ENCODE data around the gene ITGA5.
"Not testable (repeated sequence)": the region's sequence is repeated elsewhere in the genome, so short reads cannot be mapped to it uniquely, and the experiment has no call there.

ITGA5 gene

DNA sequence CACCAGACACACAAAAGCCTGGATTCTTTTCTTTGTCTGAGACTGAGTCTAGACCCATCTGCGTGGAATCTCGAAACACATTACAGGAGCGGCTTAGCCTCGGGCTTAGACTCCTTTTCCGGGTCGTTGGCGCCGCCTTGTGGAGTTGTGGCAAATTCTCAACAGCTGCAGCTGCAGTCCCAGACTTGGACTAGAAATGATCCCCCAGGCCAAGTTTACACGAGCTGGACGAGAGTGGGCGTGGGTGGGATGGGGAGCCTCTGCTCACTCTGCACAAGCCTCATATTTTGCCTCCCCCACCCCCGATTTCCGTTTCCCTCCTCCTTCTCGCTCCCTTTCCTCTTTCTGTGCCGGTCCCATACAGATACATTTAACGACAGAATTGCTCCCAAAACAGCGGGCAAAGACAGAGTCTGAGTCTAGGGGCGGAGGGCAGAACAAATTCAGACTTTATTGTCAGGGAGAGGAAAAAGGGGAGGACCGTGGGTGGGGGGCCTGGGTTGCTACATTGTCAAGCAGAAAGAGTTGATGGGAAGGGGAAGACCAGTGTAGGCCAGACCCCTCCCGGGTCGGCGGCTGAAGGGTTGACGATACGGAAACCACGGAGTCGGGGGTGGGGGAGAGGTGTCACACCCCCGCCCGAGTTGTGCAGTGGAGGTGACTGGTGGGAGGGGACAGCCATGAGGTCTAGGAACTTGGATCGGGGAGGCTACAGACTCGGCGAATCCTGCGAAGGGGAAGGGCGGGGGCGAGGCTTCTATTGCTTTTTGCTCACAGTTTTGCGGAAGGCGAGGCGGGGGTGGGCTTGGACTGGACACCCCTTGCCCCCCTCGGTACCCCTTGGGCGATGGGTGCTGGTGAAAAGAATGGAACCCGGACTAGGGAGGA is 50.1 kb downstream of the ITGA5 start:
- peak; percentile 86 for DNase-seq

DNA sequence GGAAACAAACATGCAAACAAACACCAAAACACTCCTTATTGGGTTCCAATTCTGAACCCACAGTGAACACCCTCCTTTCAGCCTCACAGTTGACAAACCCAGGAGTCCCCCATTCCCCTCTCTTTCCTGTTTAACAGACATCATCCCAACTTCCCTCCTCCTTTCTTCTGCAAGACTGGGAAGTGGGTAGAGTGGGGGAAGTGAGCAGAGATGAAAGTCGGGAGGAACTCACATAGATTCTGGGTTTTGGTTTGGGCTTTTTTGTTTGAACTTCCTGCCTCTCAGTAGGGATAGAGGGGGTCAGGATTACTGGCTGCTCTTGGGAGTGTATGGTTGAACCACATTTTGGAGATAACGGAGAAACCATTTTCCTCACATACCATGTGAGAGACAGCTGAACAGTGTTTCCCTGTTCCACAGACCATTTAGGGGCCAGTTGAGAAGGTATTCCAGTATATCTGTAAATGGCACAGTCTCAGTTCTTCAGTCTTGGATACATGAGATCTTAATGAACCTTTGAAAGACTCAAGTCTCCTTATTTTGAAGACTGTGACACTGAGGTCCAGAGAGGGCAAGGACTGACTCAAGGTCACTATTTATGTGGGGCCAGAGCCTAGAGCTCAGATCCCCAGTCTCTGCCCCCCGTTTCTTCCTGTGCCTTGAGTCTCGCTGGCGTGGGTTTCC is 50.9 kb downstream of the ITGA5 start:
- no peak for DNase-seq

DNA sequence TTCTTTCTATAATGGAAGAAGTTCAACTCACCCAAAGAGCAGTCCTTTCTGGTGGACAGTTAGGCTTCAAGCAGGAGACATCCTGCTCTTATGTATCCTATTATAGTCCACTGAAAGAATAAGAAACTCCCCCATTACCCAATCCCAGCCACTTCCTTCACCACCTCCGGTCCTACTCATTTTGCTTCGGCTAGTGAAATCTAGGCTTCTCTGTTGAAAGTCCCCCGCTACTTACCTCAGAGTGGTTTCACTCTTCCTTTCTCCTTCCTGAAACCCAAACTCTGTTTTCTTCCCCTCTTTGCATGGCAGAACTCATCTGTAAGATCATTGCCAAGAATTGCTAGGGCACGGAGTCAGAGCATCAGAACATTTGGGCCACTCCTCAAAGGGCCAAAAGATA is 54.7 kb downstream of the ITGA5 start, which contains the start of gene GPR84:
TSS of gene GPR84 (minus strand) at position 74 of the 400 bp plus-strand sequence. CDS start 635 bp downstream, outside the sequence.
- no peak for DNase-seq

DNA sequence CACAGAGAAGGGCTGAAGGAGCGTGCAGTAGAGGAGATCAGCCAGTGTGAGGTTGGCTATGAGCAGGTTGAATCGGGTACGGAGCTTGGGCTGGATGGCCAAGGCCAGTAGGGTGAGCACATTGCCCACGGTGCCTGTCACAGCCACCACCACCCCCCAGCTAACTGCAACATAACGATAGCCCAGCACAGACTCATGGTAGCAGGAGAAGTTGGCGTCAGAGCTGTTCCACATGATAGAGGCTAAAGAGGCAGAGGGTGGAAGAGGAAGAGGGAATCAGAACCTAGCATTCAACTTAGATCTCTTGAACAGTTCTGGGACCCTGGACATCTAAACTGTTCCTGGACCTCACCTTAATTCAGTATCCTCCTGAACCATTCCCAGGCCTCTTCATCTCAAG is 55.4 kb downstream of the ITGA5 start:
- DNase-seq, result no peak

DNA sequence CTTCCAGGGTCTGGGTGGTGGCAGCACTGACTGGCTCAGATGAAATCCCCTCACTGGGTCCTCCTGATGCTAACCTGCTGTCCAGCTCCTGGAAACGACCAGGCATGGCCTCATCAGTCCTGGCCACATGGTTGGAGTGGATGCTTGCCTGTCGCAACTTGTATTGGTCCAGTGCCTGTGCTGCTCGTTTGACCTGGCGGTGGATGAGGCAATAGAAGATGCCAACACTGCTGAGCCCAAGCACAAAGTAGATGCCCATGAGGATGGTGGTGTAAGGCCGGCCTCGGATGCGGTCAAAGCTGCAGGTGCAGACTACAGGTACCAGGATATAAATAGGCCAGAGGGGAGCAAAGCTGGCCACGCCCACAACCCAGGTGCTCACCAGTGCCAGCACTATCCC is 56.0 kb downstream of the ITGA5 start:
- no peak for DNase-seq

DNA sequence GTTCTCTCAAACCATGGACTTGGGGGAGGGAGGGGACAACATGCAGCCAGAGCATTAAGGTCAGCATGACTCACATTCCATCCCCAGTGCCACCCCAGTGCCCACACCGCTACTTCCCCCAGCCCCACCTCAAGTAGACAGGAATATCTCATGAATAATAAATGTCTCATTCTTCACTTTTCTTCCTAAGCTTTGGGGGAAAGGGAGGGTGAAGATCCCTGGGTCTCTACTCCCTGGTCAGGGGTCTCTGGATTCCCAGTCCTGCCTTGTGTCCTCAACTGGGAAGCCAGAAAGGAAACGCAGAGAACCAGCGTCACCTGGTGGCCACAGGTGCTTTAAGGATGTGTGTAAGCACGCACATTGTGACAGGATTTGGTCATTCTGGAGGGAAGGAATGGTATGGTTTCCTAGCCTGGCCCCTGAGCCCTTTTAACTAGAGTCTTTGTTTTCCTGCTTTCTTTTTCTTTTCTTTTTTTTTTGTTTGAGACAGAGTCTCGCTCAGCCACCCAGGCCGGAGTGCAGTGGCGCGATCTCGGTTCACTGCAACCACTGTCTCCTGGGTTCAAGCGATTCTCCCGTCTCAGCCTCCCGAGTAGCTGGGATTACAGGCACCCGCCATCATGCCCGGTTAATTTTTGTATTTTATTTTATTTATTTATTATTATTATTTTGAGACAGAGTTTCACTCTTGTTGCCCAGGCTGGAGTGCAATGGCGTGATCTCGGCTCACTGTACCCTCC is 58.2 kb downstream of the ITGA5 start:
- DNase-seq, result peak; percentile 86

DNA sequence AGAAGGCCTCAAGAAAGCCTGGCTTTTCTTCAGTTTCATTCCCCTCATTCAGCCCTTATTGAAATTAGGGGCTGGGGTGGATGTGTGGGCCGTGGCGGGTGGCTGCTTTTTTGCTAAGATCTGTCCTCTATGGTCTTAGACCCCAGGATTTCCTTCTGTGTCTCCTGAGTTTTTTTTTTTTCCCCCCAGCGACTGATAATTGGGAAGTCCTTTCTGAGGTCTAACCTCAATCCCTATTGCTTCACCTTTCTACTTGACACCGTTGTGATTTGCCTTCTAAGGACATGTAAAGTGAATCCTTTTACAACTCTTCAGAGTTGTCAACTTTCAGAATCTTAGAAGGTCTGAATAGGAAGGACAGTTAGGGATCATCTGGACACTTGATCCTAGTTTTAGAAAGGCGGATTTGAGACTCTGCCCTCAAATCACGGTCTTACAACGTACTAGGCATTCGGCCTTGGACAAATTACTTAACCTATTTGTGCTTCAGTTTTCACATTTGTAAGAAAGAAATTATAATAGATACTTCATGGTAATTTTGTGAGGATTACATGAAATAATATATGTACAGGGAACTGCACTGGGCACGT is 59.2 kb downstream of the ITGA5 start:
- DNase-seq, result no peak

DNA sequence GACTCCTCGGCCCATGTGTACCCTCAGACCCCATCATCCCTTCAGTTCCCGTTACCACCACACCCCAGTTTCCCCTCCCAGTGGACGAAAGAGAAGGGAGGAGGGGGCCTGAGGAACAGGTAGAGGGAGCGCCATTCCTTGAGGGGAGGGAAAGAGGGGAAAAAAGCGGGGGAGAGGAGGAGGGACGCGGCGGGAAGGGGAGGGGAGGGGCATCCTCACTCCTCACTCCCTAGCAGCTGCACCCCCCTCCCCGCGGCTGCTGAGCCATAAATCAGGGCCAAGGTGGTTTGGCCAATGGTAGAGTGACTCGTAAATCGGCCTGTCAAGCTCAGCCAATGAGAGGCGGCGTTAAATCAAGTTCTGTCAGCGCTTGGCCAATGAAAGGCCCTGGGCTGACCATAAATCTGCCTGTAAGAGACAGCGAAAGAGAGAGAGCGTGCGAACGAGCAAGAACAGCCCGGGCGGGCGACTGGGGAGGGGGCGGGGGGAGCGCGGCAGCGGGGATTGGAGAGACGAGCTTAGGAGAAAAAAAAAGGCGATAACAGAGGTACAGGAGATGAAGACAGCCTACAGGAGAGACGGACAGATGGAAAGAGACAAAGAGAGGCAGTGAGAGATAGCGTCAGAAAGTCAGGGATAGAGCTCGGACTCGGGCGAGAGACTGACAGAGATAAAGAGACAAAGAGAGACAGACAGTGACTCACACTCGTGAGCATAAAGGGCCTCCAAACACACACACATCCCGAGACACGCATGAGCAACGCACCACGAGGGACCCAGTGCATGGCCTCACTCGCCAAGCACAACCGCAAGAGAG is 59.9 kb downstream of the ITGA5 start:
- DNase-seq, result peak; percentile 100

DNA sequence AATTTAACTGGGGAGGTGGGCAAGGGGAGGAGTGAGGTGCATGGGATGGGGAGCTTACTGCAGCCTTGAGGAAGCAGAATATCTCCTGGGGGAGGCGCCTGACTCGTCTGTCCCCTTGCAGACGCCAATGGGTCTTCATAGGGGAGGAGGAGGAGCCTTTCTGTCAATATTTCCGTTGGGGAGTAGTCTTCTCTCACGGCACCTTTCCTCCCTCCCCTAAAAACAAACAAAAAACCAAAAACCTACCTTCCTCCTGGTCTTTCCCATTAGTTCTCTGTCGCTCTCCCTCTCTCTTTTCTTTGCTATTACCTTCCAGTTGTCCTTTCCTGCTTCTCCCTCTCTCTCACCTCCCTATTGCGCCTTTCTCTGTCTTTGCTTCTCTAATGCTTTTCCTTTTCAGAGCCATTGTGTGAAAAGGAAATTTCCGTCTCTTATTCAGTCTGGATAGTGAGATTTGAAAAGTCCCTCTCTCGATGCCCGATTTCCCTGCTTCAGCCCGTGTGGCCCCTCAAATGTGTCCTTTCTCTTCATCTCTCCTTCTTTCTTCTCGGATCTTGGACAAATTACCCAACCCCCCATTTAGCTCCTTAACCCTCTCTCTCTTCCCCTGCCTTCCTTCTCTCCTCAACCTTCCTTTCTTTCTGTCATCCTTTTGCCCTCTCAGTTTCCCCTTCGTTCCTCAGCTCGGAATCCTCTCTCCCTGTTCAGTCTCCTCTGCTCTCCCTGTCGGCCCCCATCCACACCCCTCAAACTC is 60.7 kb downstream of the ITGA5 start:
- DNase-seq, result peak; percentile 69

DNA sequence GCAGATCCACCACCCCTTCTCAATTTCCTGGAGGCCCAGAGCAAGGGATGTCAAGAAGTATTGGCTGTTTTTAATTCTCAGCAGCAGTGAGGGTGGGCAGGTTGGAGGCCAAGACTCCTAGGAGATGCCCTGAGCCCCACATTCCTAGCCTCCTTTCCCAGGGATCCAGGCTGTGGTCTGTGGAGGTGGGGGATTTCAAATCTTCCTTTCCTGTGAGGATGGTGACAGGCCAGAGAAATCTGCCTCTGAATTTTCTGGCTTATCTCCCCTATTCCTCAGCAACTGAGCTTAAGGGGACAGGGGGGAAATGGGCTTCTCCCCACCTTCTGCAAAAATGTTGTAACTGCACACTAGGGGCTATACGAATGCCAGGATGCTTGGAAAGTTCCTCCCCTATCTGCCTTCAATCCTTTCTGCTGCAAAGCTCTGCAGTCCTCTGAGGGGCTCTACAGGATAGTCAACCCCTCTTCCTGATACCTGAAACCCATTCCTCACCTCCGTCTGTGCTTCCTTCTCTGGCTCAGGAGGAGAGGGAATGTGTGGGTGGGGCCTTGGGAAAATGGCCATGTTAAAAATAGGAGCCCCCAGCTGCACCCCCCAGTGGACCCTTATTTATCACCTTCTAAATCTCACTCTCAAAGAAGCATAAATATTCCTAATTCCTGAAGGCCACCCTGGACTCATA is 61.4 kb downstream of the ITGA5 start:
- DNase-seq, result no peak

DNA sequence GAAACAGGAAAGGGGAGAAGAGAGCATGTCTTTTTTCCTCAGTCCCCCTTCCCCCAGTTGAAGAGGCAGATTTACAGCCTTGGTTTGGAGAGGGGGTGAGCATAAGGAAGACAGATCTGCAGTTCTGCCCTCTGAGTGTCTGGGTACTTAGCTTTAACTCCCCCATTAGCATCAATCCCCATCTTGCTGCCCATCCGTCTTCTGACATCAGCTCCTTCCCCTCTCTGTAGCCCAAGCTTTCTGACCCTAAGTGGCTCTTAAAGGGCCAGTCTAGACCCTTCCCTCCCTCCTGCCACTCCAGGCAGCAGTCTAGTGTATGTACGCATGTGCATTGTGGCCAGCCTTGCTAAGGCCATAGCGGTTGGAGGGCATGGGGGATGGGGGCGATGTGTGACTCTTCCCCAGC is 62.1 kb downstream of the ITGA5 start:
- no peak for DNase-seq

DNA sequence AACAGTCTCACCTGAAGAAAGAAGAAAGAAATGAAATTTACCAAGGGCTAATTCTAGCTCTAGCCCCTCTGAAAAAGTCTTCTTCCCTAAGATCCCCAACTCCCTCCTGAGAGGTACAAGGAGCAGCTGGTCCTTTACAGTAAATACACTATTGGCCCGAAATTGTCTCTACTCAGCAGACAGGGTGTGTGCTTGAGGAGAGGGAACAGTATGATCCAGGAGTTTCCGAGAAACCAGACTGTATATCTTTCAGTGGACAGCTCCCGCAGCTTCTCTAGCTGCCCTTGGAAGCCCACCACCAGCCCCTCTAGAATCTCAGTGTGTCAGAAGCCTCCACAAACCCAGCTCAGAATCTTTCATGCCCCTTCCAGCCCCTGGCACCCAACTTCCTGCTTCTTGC is 62.8 kb downstream of the ITGA5 start:
- no peak for DNase-seq

DNA sequence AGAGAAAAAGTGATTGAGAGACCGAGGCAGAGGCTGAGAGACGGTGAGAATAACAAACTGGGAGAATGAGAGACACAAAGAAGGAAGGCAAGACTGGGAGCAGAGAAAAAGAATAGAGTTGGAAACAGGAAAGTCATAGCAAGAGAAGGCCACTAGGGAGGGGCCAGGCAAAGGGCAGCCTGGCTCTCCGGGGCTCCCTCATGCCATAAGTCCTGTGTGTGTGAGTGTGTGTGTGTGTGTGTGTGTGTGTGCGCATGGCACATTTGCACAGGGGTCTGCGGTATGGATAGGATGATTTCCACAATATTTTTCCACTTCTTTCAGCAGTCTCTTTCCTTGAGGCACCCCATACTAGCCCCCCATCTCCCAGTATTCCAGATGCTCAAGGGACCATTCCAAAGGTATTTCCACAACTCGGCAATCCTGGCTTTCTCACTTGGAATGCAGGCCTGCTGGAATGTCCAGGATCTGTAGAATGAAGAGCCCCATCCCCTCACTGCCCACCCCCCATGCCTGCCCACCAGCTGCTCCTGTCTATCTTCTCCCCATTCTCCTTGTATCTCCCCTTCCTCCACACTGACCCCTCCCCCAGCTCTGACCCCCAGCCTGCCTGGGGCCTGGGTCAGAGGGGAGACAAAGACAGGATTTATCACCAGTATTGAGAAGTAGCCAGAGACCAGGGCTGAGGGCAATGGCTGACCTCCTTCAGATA is 63.8 kb downstream of the ITGA5 start:
- no peak for DNase-seq

DNA sequence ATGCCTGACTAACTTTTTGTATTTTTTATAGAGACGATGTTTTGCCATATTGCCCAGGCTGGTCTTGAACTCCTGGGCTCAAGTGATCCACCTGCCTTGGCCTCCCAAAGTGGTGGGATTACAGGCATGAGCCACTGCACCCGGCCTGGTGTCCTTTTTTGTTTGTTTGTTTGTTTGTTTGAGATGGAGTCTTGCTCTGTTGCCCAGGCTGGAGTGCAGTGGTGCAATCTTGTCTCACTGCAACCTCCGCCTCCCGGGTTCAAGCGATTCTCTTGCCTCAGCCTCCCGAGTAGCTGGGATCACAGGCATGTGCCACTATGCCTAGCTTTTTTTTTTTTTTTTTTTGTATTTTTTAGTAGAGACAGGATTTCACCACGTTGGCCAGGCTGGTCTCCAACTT is 64.8 kb downstream of the ITGA5 start:
- DNase-seq, result not testable (repeated sequence)

DNA sequence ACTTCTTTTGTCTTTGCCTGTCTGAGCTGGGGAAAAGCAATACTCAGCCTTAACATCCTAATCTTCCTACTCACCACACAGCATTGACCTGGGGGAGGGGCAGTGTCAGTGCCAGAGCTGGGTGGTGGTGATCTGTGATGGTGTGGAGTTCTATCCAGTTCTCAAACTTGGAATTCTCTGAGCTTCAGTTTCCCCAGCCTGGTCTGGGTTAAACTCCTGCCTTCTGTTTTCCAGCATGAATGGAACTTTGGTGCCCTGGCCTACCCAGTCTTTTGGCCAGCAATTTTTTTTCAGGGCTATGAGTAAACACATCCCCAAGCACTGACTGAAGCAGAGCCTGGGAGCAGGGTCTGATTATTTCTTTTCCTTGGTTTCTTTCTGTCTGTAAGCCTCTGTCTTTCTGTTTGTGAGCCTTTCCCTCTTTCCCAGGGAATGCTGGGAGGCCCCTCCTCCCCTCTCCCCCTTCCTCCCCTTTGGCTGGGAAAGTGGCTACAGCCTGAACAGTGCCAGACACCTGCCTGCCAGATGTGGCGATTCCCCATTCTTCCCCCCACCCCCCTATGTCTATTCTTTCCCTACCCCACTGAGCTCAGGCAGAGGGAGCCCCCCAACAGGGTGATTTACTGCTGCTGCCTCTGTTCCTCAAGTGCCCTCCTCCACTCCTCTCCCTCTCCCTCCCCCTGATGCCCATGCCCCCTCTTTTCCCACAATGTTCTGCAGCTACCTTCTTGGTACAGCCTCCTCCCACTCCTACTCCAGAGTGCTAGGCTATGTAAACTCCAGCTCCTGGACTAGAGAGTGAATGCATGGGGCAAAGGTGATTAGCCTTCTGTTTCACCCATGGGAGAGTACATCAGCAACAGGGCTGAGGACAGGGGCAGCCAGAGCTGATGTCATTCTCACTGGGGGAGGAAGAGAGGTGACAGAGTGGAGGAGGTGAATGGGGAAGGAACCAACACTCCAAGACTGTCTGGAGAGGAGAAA is 65.9 kb downstream of the ITGA5 start:
- no peak for DNase-seq

DNA sequence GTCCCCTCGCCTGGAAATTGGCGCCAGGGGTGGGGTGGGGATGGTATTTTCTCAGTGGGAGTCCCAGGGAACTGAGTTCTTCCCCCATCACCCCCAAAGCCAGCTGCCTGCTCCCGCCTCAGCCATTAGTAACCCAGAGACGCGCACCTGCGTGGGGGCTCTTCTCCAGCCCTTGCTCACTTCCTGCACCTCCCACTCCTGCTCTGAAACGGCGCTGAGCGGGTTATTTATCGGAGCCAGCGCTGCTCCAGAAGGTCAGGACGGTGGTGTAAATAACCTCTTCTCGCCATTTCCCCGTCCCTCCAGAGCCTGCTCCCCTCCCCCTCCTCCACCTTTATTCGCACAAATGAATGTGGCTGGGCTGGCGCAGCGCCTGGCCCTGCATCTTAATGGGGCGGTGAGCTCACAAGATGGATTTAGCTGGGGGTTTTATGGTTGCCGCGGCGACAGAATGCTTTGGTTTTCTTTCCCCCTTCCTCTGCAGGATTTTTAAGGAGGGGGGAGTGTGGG is 67.0 kb downstream of the ITGA5 start:
- peak; percentile 77 for DNase-seq

DNA sequence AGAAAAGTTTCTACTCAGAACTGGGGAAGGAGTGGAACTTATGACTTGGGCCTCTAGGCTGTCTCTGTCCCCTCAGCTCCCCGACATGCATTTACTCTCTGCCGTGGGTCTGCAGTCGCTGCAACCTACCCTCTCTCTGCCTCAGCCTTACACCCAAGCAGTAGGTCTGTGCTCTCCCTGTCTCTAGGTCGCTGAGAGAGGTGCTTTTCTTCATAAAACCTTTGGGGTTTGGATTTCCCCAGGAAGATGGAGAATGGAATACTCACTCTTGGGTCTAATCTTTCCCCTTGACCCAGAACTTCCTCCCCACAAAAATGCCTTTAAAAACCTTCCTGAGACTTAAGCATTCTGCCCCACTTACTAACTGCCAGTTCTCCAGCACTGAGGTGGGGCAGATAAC is 67.7 kb downstream of the ITGA5 start:
- no peak for DNase-seq

DNA sequence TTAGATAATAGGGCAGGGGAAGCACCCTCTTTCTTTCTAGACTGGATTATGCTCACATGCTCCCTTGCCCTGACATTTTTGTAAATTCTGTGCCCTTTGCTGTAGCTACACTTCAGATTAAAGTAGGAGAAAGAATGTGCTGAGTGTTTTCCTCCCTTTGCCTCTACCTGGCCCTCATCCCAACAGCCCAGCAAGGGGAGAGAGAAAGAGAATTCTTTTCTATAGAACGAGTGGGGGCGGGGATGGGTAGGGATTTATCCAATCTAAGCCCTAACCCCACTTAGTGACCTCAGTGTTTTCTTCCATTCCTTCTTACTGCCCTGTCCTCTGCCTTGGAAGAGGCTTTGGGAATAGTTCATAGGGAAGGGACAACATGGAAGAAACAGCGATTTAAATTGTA is 68.3 kb downstream of the ITGA5 start:
- no peak for DNase-seq

DNA sequence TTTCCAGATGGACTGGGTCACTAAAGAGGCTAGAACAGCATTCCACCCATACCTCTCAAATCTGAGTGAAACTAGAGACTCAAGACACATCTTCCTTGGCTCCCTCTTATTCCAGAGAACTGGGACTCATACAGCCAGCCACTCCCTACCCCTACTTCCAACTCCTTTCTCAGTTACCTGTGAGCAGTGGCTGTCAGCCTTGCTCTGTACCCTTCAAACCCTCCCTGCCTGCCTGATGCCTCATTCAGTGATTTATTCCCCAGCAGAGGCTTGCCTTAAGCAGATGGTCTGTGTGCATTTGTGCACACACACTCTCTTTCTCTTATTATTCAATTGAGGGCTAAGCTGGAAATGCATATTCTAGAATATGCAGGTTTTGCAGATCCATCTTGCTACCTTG is 69.4 kb downstream of the ITGA5 start:
- DNase-seq, result no peak

All from NCI-H146 (cell line).